Activated gamma-delta T cell treated with Interleukin-2 at 50 U/mL for 16 hours (primary cell): ENCODE results near the gene MYO16.

ENCODE experiments used
- DNase-seq: peaks from one replicate; pipeline ENCODE4 v3.0.0-alpha.2; 2020

Gene MYO16

DNA sequence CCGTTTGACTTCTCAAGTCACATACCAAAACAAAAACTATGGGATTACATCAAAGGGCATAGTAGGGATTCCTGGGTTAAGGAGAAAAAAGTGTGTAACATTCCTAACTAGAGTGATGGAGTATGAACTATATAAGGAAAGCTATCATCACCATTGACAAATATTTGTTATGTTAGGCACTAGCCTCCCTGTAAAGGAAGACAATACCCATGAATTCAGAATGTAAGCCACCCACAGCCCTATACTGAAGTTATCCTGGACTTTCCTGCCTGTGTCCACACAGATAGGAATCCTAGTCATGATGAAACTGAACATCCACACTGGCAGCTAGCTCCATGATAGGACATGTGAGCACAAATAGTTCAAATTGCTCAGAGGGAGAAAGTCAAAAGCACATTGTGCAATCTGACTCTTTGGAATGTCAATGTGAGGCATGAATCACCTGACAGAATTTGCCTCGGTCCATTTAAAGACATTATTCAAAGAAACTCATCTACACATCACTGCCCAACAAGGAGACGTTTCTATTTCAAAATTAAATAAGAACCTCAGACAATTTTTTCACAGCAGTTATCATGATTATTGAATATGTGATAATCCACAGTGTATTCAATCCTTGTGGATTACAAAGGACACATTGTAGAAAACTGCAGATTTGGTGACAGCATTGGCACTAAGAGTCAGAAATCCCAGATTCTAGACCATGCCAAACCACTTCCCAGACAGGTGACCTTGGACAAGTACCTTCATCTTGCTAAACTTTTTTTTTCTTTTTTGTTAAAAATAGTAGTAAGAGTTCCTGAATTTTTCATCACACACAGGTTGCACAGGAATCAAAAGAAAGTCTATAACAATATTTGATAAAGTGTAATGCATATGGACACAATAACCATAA is 627.7 kb downstream of the MYO16 start:
- no peak for DNase-seq
